ENCODE data around the gene C19orf33. TPM values are rescaled to one million over a fixed set of nuclear protein-coding genes. Genes with fewer than 3 reads are reported as not detected.
"Not testable (repeated sequence)": the region's sequence is repeated elsewhere in the genome, so short reads cannot be mapped to it uniquely, and the experiment has no call there.

Gene C19orf33
- total RNA-seq (0.66 TPM), polyA plus RNA-seq (ENCODE audit: insufficient read depth in 1 of 8, insufficient read length in 8 of 8, low replicate concordance in 1 of 8) (1 to 10 TPM in 3 of 8 donors, under 1 TPM in 4, not detected in 1; 0.44 to 9.2 (median 1.00) TPM)
- long read RNA-seq, donor 1, result 0 reads
- long read RNA-seq, donor 2, result 0 reads
- long read RNA-seq, donor 3, result 0 reads
- long read RNA-seq, donor 4, partial matches to known transcripts, result 0 of 1 reads
- long read RNA-seq, donor 4, other reads (novel, unspliced or antisense), result 0 of 1 reads
- long read RNA-seq, donor 5, partial matches to known transcripts, result 0 of 2 reads
- long read RNA-seq, donor 5, other reads (novel, unspliced or antisense), result 0 of 2 reads
- long read RNA-seq, donor 6, result 0 reads
- long read RNA-seq, donor 7, result 0 reads
- long read RNA-seq, donor 8, result 0 reads
- long read RNA-seq, donor 9, result 0 reads
- long read RNA-seq, donor 10, result 0 reads
- long read RNA-seq, donor 11, partial matches to known transcripts, result 0 of 2 reads
- long read RNA-seq, donor 11, other reads (novel, unspliced or antisense), result 0 of 2 reads

DNA sequence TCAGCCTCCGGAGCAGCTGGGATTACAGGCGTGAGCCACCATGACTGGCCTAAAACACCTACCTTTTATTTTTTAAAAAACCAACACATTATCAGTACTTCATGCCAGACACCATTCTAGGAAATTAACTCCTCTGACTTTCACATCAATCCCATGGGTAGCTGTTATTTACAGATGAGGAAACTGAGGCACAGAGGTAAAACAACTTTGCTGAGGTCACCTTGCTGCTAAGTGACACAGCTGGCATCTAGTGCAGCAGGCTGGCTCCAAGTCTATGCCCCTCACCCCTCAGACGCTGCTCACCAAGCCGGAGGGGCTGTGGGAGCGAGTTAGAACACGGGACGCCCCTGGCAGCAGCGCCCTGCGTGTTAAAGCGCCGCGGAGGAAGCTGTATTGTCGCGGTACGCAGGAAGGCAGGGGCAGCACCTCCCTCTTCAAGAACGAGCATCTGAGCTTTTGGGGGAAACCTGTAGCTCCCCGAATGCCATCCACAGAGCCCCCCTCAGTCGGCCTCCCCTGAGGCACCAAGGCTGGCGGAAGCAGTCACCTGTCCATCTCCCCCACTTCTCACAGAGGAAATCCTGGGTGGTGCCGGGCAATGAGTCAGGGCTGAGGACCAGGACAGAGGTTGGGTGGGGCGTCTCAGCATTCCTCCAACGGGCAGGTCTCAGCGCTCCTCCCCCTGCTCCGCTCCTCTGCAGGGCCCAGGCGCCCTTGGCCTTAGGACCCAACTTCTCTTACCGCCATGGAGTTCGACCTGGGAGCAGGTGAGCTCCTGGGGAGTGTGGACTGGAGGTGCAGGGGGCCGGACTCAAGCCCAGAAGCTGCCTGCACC is at the start of gene C19orf33:
Gene C19orf33, plus strand, starts transcription at position 735 of the 835 bp plus-strand sequence. Its CDS starts 11 bp downstream, at position 746.
- no peak for DNase-seq

DNA sequence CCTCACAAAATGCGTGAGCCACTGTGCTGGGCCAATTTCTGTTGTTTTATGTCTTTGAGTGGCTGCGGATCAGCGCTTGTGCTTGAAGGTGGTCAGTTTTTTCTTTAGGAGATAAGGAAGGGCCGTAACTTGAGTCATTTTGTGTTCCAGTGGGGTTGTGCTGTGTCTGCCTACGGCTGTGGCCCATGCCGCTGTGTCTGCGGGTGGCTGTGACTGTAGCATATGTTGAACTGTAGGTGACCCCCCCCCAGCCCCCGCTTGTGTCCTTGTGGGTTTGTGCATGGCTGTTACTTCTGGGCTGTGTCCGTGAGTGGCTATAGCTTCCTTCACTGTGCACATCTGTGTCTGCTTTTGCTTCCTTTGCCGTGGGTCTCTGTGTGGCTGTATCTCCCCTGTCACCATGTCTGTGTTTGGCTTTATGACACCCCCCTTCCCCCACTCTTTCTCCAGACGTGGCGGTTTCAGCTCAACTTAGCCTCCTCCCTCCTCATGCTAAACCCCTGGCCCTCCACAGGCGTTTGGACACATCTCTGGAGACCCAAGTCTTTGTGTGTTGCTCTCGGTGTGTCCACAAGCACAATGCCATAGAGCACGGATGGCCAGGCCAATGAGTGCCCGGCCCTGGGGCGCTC is 48.6 kb upstream of the C19orf33 start:
- Histone ChIP-seq H3K27ac (ENCODE audit: low read length) (peak overlapping the region; percentile 59), H3K9me3 (replicated peaks; ENCODE audit: control insufficient read depth, low read depth, low read length) (no peaks in the 10 kb centered on the region), H3K27me3 (ENCODE audit: control insufficient read depth, insufficient read depth, low read length) (no peaks in the 10 kb centered on the region), H3K4me3 (ENCODE audit: low read length) (peak overlapping the region; percentile 53), H3K4me1 (ENCODE audit: control insufficient read depth, insufficient read depth, low read length) (peaks cover 53% of the 10 kb centered on the region), H3K36me3 (ENCODE audit: control insufficient read depth, insufficient read depth, low read length) (peaks cover 2% of the 10 kb centered on the region)
- DNase-seq, result peak; percentile 43
- 17% methylated on average over 9 of the region's 17 CpGs for WGBS (ENCODE audit: insufficient coverage)

More for the DNA sequence above, at the start of gene C19orf33:
- no peaks in the 10 kb centered on the region for H3K4me1 ChIP-seq (ENCODE audit: control insufficient read depth, insufficient read depth, low read length)
- no peaks in the 10 kb centered on the region for H3K27me3 ChIP-seq (ENCODE audit: control insufficient read depth, insufficient read depth, low read length)
- H3K36me3 ChIP-seq (ENCODE audit: control insufficient read depth, insufficient read depth, low read length), result peaks cover 25% of the 10 kb centered on the region
- no peak within 1 kb of the TSS for H3K4me3 ChIP-seq (ENCODE audit: low read length)
- WGBS (ENCODE audit: insufficient coverage), result 66% methylated on average over 17 of the region's 28 CpGs
- H3K9me3 ChIP-seq (replicated peaks; ENCODE audit: control insufficient read depth, low read depth, low read length), result no peaks in the 10 kb centered on the region
- H3K27ac ChIP-seq (ENCODE audit: low read length), result no peak within 1 kb of the TSS

DNA sequence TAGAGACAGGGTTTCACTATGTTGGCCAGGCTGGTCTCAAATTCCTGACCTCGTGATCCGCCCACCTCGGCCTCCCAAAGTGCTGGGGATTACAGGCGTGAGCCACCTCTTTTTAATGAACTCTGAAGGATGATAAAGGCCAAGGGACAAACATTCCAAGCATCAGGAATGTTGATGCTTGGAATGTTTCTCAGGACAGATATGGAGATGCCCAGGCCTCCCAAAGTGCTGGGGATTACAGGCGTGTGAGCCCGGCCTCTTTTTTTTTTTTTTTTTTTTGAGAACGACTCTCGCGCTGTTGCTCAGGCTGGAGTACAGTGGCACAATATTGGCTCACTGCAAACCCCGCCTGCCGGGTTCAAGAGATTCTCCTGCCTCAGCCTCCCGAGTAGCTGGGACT is 42.1 kb upstream of the C19orf33 start:
- Histone ChIP-seq H3K27me3 (ENCODE audit: control insufficient read depth, insufficient read depth, low read length) (peaks cover 13% of the 10 kb centered on the region), H3K4me1 (ENCODE audit: control insufficient read depth, insufficient read depth, low read length) (peaks cover 12% of the 10 kb centered on the region)
- DNase-seq; H3K27ac ChIP-seq (ENCODE audit: low read length); H3K36me3 ChIP-seq (ENCODE audit: control insufficient read depth, insufficient read depth, low read length); H3K9me3 ChIP-seq (replicated peaks; ENCODE audit: control insufficient read depth, low read depth, low read length); H3K4me3 ChIP-seq (ENCODE audit: low read length): not testable (repeated sequence)
- WGBS (ENCODE audit: insufficient coverage), result 90% methylated on average over 11 of the region's 12 CpGs

DNA sequence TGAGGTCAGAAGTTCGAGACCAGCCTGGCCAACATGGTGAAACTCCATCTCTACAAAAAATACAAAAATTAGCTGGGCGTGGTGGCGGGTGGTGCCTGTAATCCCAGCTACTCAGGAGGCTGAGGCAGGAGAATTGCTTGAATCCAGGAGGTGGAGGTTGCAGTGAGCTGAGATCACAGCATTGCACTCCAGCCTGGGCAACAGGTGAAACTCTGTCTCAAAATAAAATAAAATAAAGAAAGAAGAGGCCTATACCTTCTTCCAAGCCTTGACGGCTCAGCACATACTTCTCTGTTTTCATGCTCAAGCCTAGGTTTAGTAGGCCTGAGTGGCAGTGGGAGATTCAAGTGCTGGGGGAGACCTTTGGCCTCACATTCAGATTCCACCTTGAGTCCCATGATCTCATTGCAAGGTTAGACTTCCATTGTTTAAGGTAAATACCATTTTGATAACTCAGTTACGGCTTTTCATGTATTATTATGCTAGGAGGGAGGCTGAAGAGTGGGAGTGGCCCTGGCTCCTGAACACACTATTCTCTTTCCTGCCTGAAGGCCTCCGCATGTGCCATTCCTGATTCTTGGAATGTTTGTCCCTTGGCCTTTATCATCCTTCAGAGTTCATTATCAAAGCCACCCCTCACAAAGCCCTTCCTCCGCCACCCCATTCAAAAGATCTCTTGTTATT is 41.3 kb upstream of the C19orf33 start:
- H3K36me3 ChIP-seq (ENCODE audit: control insufficient read depth, insufficient read depth, low read length), result no peaks in the 10 kb centered on the region
- 93% methylated on average over 2 of the region's 7 CpGs for WGBS (ENCODE audit: insufficient coverage)

DNA sequence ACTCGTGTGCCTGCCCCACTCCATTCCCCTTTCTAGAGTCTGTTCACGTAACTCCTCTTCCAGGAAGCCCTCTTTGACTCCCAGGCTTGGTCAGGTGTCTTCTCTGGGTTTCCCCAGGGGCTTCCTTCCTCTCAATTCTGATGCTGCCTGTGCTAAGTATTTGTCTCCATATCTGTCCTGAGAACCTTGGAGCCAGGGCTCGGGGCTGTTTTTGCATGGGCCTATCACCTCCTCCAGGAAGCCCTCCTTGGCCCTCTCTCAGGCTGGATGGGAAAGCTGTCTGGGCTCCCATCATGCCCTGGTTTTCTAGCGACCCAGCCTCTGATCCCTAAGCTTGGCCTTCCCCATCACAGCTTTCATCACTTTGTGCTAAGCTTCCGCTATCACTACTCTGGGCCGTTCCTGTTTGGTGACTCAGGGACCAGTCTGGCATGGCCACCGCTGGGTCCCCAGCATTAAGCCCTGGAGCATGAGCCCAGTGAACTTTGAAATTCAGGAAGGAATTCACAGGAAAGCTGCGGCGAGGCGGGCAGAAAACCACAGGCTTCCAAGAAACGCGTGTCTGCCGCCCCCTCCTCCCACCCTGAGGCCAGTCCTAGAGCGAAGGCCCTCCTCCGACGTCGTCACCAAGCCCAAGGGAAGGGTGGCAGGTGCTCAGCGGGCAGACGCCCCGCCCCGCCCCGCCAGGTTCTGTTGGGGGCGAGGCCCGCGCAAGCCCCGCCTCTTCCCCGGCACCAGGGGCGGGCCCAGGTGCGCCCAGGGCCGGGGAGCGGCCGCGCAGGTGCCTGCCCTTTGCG is 40.2 kb upstream of the C19orf33 start:
- peaks cover 12% of the 10 kb centered on the region for H3K4me1 ChIP-seq (ENCODE audit: control insufficient read depth, insufficient read depth, low read length)
- DNase-seq, result no peak
- no peak overlapping the region for H3K27ac ChIP-seq (ENCODE audit: low read length)
- no peaks in the 10 kb centered on the region for H3K36me3 ChIP-seq (ENCODE audit: control insufficient read depth, insufficient read depth, low read length)
- peaks cover 13% of the 10 kb centered on the region for H3K27me3 ChIP-seq (ENCODE audit: control insufficient read depth, insufficient read depth, low read length)
- H3K9me3 ChIP-seq (replicated peaks; ENCODE audit: control insufficient read depth, low read depth, low read length), result no peaks in the 10 kb centered on the region
- WGBS (ENCODE audit: insufficient coverage), result 9% methylated on average over 34 of the region's 34 CpGs
- peak overlapping the region; percentile 47 for H3K4me3 ChIP-seq (ENCODE audit: low read length)

More for the DNA sequence above, 41.3 kb upstream of the C19orf33 start:
- Histone ChIP-seq H3K4me3 (ENCODE audit: low read length) (no peak overlapping the region), H3K9me3 (replicated peaks; ENCODE audit: control insufficient read depth, low read depth, low read length) (no peaks in the 10 kb centered on the region), H3K4me1 (ENCODE audit: control insufficient read depth, insufficient read depth, low read length) (peaks cover 12% of the 10 kb centered on the region), H3K27ac (ENCODE audit: low read length) (no peak overlapping the region), H3K27me3 (ENCODE audit: control insufficient read depth, insufficient read depth, low read length) (peaks cover 13% of the 10 kb centered on the region)
- DNase-seq, result no peak

DNA sequence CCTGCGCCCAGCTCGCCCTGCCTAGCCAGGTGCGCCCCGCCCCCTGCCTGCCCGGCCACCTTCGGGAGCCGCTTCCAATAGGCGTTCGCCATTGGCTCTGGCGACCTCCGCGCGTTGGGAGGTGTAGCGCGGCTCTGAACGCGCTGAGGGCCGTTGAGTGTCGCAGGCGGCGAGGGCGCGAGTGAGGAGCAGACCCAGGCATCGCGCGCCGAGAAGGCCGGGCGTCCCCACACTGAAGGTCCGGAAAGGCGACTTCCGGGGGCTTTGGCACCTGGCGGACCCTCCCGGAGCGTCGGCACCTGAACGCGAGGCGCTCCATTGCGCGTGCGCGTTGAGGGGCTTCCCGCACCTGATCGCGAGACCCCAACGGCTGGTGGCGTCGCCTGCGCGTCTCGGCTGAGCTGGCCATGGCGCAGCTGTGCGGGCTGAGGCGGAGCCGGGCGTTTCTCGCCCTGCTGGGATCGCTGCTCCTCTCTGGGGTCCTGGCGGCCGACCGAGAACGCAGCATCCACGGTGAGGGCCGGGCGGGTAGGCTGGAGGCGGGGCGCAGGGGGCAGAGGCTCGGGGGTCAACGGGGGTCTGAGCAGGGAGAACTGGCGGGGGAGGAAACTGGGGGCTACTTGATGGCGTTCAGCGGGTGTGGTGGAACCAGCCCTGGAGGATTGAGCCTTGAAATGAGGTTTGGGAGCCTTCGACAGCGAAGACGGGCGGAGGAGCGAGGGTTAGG is 39.4 kb upstream of the C19orf33 start, which contains the start of gene SPINT2:
Gene SPINT2, plus strand, starts transcription at position 88 of the 727 bp plus-strand sequence. Its CDS starts 320 bp downstream, at position 408.
- Histone ChIP-seq H3K4me1 (ENCODE audit: control insufficient read depth, insufficient read depth, low read length) (peaks cover 12% of the 10 kb centered on the region), H3K27me3 (ENCODE audit: control insufficient read depth, insufficient read depth, low read length) (peaks cover 13% of the 10 kb centered on the region), H3K4me3 (ENCODE audit: low read length) (peak within 1 kb of the TSS; percentile 47), H3K27ac (ENCODE audit: low read length) (no peak within 1 kb of the TSS), H3K9me3 (replicated peaks; ENCODE audit: control insufficient read depth, low read depth, low read length) (no peaks in the 10 kb centered on the region), H3K36me3 (ENCODE audit: control insufficient read depth, insufficient read depth, low read length) (no peaks in the 10 kb centered on the region)
- DNase-seq, result no peak
- whole genome bisulfite sequencing (ENCODE audit: insufficient coverage), result 6% methylated on average over 78 of the region's 78 CpGs

DNA sequence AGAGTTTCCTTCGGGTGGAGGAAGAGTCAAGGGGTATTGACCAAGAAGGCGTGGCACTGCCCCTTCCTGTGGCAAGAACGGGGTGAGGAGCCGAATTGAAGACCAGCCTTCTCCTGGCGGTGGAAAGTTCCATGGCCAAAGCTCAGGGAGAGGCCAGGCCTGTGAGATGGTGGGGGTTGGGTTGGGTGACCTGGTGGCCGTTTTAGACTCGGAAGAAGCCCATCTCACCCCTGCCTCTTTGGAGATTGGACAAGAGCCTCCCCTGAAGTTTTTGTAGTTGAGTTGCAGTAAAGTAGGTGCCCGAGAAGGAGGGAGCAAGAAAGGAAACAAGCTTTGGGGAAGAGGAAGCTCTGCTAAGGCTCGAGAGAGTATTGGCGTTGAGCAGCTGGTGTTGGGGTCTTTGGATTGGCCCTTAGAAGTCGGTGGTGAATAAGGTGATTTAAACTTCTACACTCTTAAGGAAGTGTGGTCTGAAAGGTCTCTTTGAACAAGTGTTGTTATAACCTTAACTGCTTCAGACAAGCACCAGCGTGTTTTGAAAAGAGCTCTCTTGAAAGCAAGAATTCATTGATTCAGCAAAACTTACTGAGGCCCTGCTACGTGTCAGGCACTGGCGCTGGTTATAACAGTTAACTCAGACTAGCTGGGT is 38.7 kb upstream of the C19orf33 start:
- Histone ChIP-seq H3K36me3 (ENCODE audit: control insufficient read depth, insufficient read depth, low read length) (no peaks in the 10 kb centered on the region), H3K27me3 (ENCODE audit: control insufficient read depth, insufficient read depth, low read length) (peaks cover 13% of the 10 kb centered on the region), H3K4me1 (ENCODE audit: control insufficient read depth, insufficient read depth, low read length) (peaks cover 12% of the 10 kb centered on the region), H3K9me3 (replicated peaks; ENCODE audit: control insufficient read depth, low read depth, low read length) (no peaks in the 10 kb centered on the region), H3K4me3 (ENCODE audit: low read length) (no peak overlapping the region), H3K27ac (ENCODE audit: low read length) (no peak overlapping the region)
- DNase-seq, result no peak
- 42% methylated on average over 8 of the region's 14 CpGs for WGBS (ENCODE audit: insufficient coverage)

DNA sequence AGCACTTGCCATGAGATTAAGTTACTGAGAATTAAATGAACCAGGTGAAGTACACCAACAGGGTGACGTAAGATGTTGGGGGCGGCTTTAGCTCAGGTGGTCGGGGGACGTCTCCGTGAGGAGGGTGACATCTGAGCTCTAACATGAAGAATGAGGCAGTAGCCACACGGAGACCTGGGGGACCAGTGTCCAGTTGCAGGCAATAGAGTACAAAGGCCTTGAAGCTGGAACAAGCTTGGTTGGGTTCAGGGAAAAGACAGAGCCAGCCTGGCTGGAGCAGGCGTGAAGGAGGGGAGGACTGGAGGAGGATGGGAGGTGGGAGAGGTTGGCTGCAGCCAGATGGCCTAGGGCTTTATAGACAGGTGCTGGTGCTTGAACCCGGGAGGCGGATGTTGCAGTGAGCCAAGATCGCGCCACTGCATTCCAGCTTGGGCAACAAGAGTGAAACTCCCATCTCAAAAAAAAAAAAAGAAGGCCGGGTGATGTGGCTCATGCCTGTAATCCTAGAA is 38.1 kb upstream of the C19orf33 start:
- Histone ChIP-seq H3K4me1 (ENCODE audit: control insufficient read depth, insufficient read depth, low read length) (peaks cover 12% of the 10 kb centered on the region), H3K36me3 (ENCODE audit: control insufficient read depth, insufficient read depth, low read length) (no peaks in the 10 kb centered on the region), H3K4me3 (ENCODE audit: low read length) (no peak overlapping the region), H3K27ac (ENCODE audit: low read length) (no peak overlapping the region), H3K9me3 (replicated peaks; ENCODE audit: control insufficient read depth, low read depth, low read length) (no peaks in the 10 kb centered on the region), H3K27me3 (ENCODE audit: control insufficient read depth, insufficient read depth, low read length) (peaks cover 13% of the 10 kb centered on the region)
- no peak for DNase-seq
- WGBS (ENCODE audit: insufficient coverage), result 73% methylated on average over 7 of the region's 12 CpGs
